Measurements from ENCODE around the gene ROCK2. TPM values are rescaled to one million over a fixed set of nuclear protein-coding genes. Genes with fewer than 3 reads are reported as not detected.

ROCK2 gene
- total RNA-seq, 1 donor from 2014 or later = 36.1 TPM

DNA sequence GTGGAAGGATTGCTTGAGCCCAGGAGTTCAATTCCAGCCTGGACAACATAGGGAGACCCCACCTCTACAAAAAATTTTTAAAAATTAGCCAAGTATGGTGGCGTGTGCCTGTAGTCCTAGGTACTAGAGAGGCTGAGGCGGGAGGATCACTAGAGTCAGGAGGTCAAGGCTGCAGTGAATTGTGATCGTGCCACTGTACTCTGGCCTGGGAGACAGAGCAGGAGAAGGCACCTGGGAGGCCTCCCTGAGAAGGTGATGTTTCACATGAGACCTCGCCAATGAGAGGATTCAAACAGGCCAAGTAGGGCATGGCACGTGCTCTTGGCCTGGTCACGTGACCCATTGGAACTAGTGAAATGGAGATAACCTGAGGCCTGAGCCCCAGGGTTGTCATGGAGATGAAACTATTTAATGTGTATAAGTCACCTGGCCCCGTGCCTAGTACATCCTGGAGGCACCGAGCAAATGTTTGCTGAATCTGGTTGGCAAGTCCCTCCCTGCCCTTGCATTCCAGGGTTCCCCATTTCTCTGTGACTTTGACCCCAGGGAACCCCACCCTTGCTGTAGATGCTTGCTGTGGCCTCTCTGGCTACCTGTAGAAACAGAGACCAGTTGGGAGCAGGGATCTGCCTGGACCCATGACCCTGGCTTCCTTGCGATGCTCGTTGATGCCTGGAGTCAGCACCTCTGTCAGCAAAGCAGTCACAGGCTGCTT is 26.1 kb upstream of the ROCK2 start:
- Histone ChIP-seq H3K27ac (no peak overlapping the region), H3K36me3 (no peaks in the 10 kb centered on the region), H3K4me2 (no peak overlapping the region), H2AFZ (replicated peaks) (no peak overlapping the region), H3K9me3 (ENCODE audit: low read depth) (no peaks in the 10 kb centered on the region), H3K9ac (no peak overlapping the region), H3F3A (ENCODE audit: low read depth) (no peaks in the 10 kb centered on the region), H3K27me3 (no peaks in the 10 kb centered on the region), H3K4me1 (peaks cover 15% of the 10 kb centered on the region), H3K4me3 (no peak overlapping the region), H3K79me2 (ENCODE audit: low read depth) (no peaks in the 10 kb centered on the region), H4K20me1 (ENCODE audit: low read depth) (no peaks in the 10 kb centered on the region)
- no peak overlapping the region for H3K4me3 Mint-ChIP-seq
- peaks cover 50% of the 10 kb centered on the region for H3K4me1 Mint-ChIP-seq
- no peaks in the 10 kb centered on the region for H3K36me3 Mint-ChIP-seq
- H3K27me3 Mint-ChIP-seq (ENCODE audit: insufficient read depth, low read depth) = peaks cover 9% of the 10 kb centered on the region
- H3K9me3 Mint-ChIP-seq = no peaks in the 10 kb centered on the region
- no peak for DNase-seq (ENCODE audit: low spot score)
- TF ChIP-seq EZH2phosphoT487 (IDR thresholded peaks at IDR 0.05) (no peak), EZH2 (IDR thresholded peaks at IDR 0.05) (no peak)
- TF ChIP-seq, protein P1, sequence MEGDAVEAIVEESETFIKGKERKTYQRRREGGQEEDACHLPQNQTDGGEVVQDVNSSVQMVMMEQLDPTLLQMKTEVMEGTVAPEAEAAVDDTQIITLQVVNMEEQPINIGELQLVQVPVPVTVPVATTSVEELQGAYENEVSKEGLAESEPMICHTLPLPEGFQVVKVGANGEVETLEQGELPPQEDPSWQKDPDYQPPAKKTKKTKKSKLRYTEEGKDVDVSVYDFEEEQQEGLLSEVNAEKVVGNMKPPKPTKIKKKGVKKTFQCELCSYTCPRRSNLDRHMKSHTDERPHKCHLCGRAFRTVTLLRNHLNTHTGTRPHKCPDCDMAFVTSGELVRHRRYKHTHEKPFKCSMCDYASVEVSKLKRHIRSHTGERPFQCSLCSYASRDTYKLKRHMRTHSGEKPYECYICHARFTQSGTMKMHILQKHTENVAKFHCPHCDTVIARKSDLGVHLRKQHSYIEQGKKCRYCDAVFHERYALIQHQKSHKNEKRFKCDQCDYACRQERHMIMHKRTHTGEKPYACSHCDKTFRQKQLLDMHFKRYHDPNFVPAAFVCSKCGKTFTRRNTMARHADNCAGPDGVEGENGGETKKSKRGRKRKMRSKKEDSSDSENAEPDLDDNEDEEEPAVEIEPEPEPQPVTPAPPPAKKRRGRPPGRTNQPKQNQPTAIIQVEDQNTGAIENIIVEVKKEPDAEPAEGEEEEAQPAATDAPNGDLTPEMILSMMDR (IDR thresholded peaks at IDR 0.05) = no peak
- H3K27ac Mint-ChIP-seq = peak overlapping the region; percentile 93

DNA sequence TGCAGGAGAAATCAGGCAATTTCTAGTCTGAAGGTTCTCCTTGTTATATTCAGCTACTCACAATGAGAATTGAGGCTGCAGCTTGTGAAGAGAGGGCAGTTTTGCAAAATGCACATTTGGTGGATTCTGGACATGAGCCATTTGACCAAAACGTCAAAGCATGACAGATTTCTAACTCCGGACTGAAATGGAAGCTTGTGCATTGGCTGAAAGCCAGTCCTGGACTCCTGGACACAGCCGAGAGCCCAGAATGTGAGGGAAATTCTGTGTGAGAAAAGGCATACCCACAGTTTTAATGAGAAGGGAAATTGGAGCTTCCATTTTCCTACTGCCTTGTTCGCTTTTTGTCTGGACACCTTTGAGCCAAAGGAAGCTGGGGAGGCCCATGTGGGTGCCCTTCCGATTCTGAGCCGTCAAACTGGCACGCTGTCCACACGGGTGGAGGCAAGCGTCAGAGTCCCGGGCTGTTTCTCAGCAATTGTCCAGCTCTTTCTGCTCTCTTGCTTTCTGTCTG is 23.7 kb upstream of the ROCK2 start:
- no peak overlapping the region for H3K4me3 Mint-ChIP-seq
- peaks cover 46% of the 10 kb centered on the region for H3K4me1 Mint-ChIP-seq
- Histone ChIP-seq H3K4me2 (no peak overlapping the region), H3K27me3 (no peaks in the 10 kb centered on the region), H2AFZ (replicated peaks) (no peak overlapping the region), H3K9me3 (ENCODE audit: low read depth) (no peaks in the 10 kb centered on the region), H3K4me1 (peaks cover 19% of the 10 kb centered on the region), H4K20me1 (ENCODE audit: low read depth) (no peaks in the 10 kb centered on the region), H3K4me3 (no peak overlapping the region), H3K9ac (no peak overlapping the region), H3K36me3 (no peaks in the 10 kb centered on the region), H3K79me2 (ENCODE audit: low read depth) (no peaks in the 10 kb centered on the region), H3F3A (ENCODE audit: low read depth) (no peaks in the 10 kb centered on the region), H3K27ac (no peak overlapping the region)
- no peak for DNase-seq (ENCODE audit: low spot score)
- H3K27ac Mint-ChIP-seq = no peak overlapping the region
- H3K36me3 Mint-ChIP-seq = no peaks in the 10 kb centered on the region
- H3K9me3 Mint-ChIP-seq = no peaks in the 10 kb centered on the region
- TF ChIP-seq EZH2 (IDR thresholded peaks at IDR 0.05) (no peak), EZH2phosphoT487 (IDR thresholded peaks at IDR 0.05) (no peak)
- TF ChIP-seq, protein P1 (IDR thresholded peaks at IDR 0.05) = no peak
- H3K27me3 Mint-ChIP-seq (ENCODE audit: insufficient read depth, low read depth) = peaks cover 9% of the 10 kb centered on the region

DNA sequence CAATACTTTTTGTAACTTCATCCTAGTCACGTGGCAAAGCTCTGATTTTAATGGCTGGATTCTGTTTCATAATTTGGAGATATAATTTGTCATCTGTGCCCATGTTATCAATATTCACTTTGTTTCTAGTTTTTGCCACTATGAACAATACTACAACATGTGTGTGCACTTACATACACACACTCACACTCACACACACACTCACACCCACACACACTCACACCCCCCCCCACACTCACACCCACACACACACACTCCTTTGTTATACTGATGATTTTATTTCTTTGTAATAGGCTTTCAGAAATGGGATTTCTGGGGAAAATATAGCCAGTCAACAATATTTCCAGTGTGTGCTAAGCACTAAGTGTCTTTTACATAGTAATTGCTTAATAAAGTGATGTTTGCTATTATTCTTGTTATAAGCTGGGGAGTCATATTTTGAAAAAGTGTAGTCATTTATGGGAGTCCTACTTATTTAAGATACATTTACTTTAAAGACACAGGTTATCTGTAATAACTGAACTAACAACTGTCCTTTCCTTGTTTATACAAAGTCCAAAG is 22.8 kb upstream of the ROCK2 start:
- Mint-ChIP-seq H3K27ac (no peak overlapping the region), H3K9me3 (no peaks in the 10 kb centered on the region), H3K27me3 (ENCODE audit: insufficient read depth, low read depth) (peaks cover 7% of the 10 kb centered on the region), H3K36me3 (no peaks in the 10 kb centered on the region), H3K4me3 (no peak overlapping the region), H3K4me1 (peaks cover 49% of the 10 kb centered on the region)
- DNase-seq (ENCODE audit: low spot score) = no peak
- TF ChIP-seq EZH2phosphoT487 (IDR thresholded peaks at IDR 0.05) (no peak), EZH2 (IDR thresholded peaks at IDR 0.05) (no peak)
- TF ChIP-seq, protein P1 (IDR thresholded peaks at IDR 0.05) = no peak
- H3K9ac ChIP-seq = no peak overlapping the region
- H3K36me3 ChIP-seq = no peaks in the 10 kb centered on the region
- no peaks in the 10 kb centered on the region for H4K20me1 ChIP-seq (ENCODE audit: low read depth)
- H3K4me2 ChIP-seq = no peak overlapping the region
- H3K4me1 ChIP-seq = peaks cover 19% of the 10 kb centered on the region
- H3K27me3 ChIP-seq = no peaks in the 10 kb centered on the region
- H3K4me3 ChIP-seq = no peak overlapping the region
- H3F3A ChIP-seq (ENCODE audit: low read depth) = no peaks in the 10 kb centered on the region
- no peaks in the 10 kb centered on the region for H3K9me3 ChIP-seq (ENCODE audit: low read depth)
- no peak overlapping the region for H3K27ac ChIP-seq
- no peak overlapping the region for H2AFZ ChIP-seq (replicated peaks)
- no peaks in the 10 kb centered on the region for H3K79me2 ChIP-seq (ENCODE audit: low read depth)

All from neural progenitor cell (in vitro differentiated cells).